OCI-LY7 (cell line): ENCODE measurements around the gene KCNQ1OT1. TPM values are rescaled to one million over a fixed set of nuclear protein-coding genes. Genes with fewer than 3 reads are reported as not detected.

ENCODE experiments used
- BruUV-seq: library from RNA; stranded (reverse); fragments of 400-500 nt; replicated peaks from 2 replicates; lab custom pipeline; 2021; lab: Mats Ljungman, UMichigan
- CTCF ChIA-PET: fragments of 300-600 bp; sonication (Branson Sonifier 250); formaldehyde crosslinking; loops from one replicate; lab custom pipeline; 2022; ENCODE audit warnings: antibody characterized with exemption; ENCODE audit not compliant: unreplicated experiment; lab: Charles Lee
- POLR2A ChIA-PET: fragments of 300-600 bp; sonication (Branson Sonifier 250); formaldehyde crosslinking; loops from one replicate; lab custom pipeline; 2022; ENCODE audit warnings: antibody characterized with exemption; lab: Charles Lee
- DNase-seq: peaks from one replicate; pipeline ENCODE4 v3.0.0-alpha.2; 2015; ENCODE audit warnings: low spot score
- H2AFZ ChIP-seq: fragments of 200-600 bp; sonication (generic), shearing (Covaris generic); 2 replicates; pipeline ENCODE4 v1.6.1; 2014; ENCODE audit warnings: mild to moderate bottlenecking, antibody characterized with exemption, low read length, moderate library complexity
- H3K27ac ChIP-seq: fragments of 200-600 bp; sonication (generic); 2 replicates; pipeline ENCODE4 v1.5.1; 2014; ENCODE audit warnings: mixed run types, low read depth, mild to moderate bottlenecking, moderate library complexity, low read length, inconsistent platforms; ENCODE audit not compliant: poor library complexity, severe bottlenecking
- H3K36me3 ChIP-seq: fragments of 200-600 bp; sonication (generic); 2 replicates; pipeline ENCODE4 v1.6.1; 2014; ENCODE audit warnings: mild to moderate bottlenecking, antibody characterized with exemption, low read length, moderate library complexity, mixed read lengths; ENCODE audit not compliant: insufficient read depth
- H3K4me1 ChIP-seq: fragments of 200-600 bp; sonication (generic); 2 replicates; pipeline ENCODE4 v1.5.1; 2014; ENCODE audit warnings: mild to moderate bottlenecking, low read length; ENCODE audit not compliant: insufficient read depth, poor library complexity, severe bottlenecking
- H3K4me2 ChIP-seq: fragments of 200-600 bp; sonication (generic); 2 replicates; pipeline ENCODE4 v1.6.1; 2014; ENCODE audit warnings: mild to moderate bottlenecking, low read length
- H3K4me3 ChIP-seq: fragments of 200-600 bp; sonication (generic); 2 replicates; pipeline ENCODE4 v1.5.1; 2014; ENCODE audit warnings: mild to moderate bottlenecking, low read depth, low read length; ENCODE audit not compliant: poor library complexity, severe bottlenecking
- H3K79me2 ChIP-seq: fragments of 200-600 bp; sonication (generic); 2 replicates; pipeline ENCODE4 v1.6.1; 2016; ENCODE audit warnings: low read depth, mild to moderate bottlenecking, low read length, moderate library complexity, mixed read lengths; ENCODE audit not compliant: insufficient read depth
- H3K9me2 ChIP-seq: fragments of 200-600 bp; sonication (generic); 2 replicates; pipeline ENCODE4 v1.6.1; 2016; ENCODE audit warnings: mild to moderate bottlenecking, low read length, mixed read lengths; ENCODE audit not compliant: insufficient read depth
- H3K9me3 ChIP-seq: fragments of 200-600 bp; sonication (generic); 2 replicates; pipeline ENCODE4 v1.6.1; 2014; ENCODE audit warnings: mild to moderate bottlenecking, mixed run types, low read length, mixed read lengths
- H4K20me1 ChIP-seq: fragments of 200-600 bp; sonication (generic); 2 replicates; pipeline ENCODE4 v1.6.1; 2014; ENCODE audit warnings: mild to moderate bottlenecking, antibody characterized with exemption, low read length, moderate library complexity, mixed read lengths; ENCODE audit not compliant: insufficient read depth
- CTCF ChIP-seq: fragments of 200-600 bp; sonication (generic); conservative IDR thresholded peaks from 2 replicates; pipeline ENCODE4 v1.5.1; 2014; ENCODE audit warnings: mild to moderate bottlenecking, antibody characterized with exemption, low read length, moderate library complexity, mixed read lengths
- EZH2phosphoT487 ChIP-seq: fragments of 200-600 bp; sonication (generic); IDR thresholded peaks from 2 replicates; pipeline ENCODE4 v1.6.1; 2018; ENCODE audit warnings: low read depth, borderline replicate concordance, mild to moderate bottlenecking, mixed run types, antibody characterized with exemption, low read length, moderate library complexity, mixed read lengths
- intact Hi-C: fragments of 100-400 bp; cut with micrococcal nuclease; formaldehyde crosslinking; loops from one replicate; pipeline ENCODE4 v1.10.0; 2022; ENCODE audit not compliant: unreplicated experiment
- total RNA-seq, 2 experiments: library from RNA; depleted of rRNA in 1 of 2; stranded (reverse); fragments of >200 nt in 1 of 2; shearing (Covaris generic) in 1 of 2; gene quantifications; 2 replicates each; pipeline ENCODE4 v1.2.3, GENCODE V29; 2014 to 2022

The KCNQ1OT1 gene
- total RNA-seq, 2 experiments from 2014 or later = 2.9 to 3.4 TPM

- no peaks in the 10 kb centered on the region for H4K20me1 ChIP-seq
- no peaks in the 10 kb centered on the region for H3K4me1 ChIP-seq
- H3K4me3 ChIP-seq = no peak overlapping the region
- no peak for DNase-seq
- CTCF ChIA-PET = no interaction called here
- no peaks in the 10 kb centered on the region for H3K79me2 ChIP-seq
- TF ChIP-seq CTCF (no peak), EZH2phosphoT487 (no peak)
- no TSS peak for BruUV-seq
- no peaks in the 10 kb centered on the region for H3K9me2 ChIP-seq
- no peak overlapping the region for H2AFZ ChIP-seq
- no peaks in the 10 kb centered on the region for H3K36me3 ChIP-seq
- intact Hi-C loops = no loop called here
- no peaks in the 10 kb centered on the region for H3K9me3 ChIP-seq
- H3K27ac ChIP-seq = no peak overlapping the region
- POLR2A ChIA-PET = no interaction called here
- no peak overlapping the region for H3K4me2 ChIP-seq
Observed at GRCh38 chr11:2561696-2562581, 137.9 kb downstream of the KCNQ1OT1 start.

GRCh38 chr11:2559527-2560311 lies 140.1 kb downstream of the KCNQ1OT1 start:
- Histone ChIP-seq H3K36me3 (no peaks in the 10 kb centered on the region), H3K4me2 (no peak overlapping the region), H3K79me2 (no peaks in the 10 kb centered on the region), H3K27ac (no peak overlapping the region), H3K4me3 (no peak overlapping the region), H2AFZ (no peak overlapping the region), H3K9me3 (no peaks in the 10 kb centered on the region), H4K20me1 (no peaks in the 10 kb centered on the region), H3K9me2 (no peaks in the 10 kb centered on the region), H3K4me1 (no peaks in the 10 kb centered on the region)
- TF ChIP-seq CTCF (no peak), EZH2phosphoT487 (no peak)
- intact Hi-C loops = no loop called here
- BruUV-seq = no TSS peak
- DNase-seq = no peak
- CTCF ChIA-PET = no interaction called here
- POLR2A ChIA-PET = no interaction called here
